Measurements from ENCODE around the gene ERP44. TPM values are rescaled to one million over a fixed set of nuclear protein-coding genes. Genes with fewer than 3 reads are reported as not detected.
A peak's percentile ranks its signal among the peaks of the same experiment; 100 is the strongest.

Gene ERP44
- total and polyA plus RNA-seq, 11 donors, result 7.9 to 21.6 (median 15.7) TPM

DNA sequence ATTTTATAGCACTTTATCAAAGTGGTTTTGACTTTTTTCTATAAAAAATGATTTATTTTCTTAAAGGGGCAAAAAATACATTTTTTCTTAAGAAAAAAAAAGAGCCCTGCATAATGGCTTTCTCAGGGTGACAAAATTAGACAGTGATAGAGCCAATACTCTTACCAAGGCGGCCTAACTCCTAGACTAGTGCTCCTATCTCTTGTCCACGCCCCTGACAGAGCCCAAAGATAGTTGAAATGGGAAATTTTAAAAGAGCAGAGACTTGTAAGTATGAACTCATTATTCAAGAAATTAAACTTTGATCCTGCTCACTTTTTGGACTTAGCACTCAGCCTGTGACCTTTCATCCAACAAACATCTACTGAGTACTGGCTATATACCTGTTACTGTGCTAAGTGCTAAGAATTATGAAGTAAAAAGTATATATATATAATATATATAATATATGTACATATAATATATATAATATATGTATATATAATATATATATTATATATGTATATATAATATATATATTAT lies 1.4 kb upstream of the ERP44 start:
- 42 to 69% (median 57%) methylated on average over 2 of the region's 2 CpGs for WGBS, 4 donors
- ATAC-seq (no peak), DNase-seq (no peak)
- Histone ChIP-seq H3K36me3 (peaks cover 0 to 33% (median 15%) of the 10 kb centered on the region in 9 donors), H3K9me3 (no peaks in the 10 kb centered on the region), H3K4me1 (peaks cover 0 to 38% (median 23%) of the 10 kb centered on the region in 12 donors), H3K27ac (peak overlapping the region in 11 of 12 donors; percentile 84 to 96 (median 90)), H3K27me3 (no peaks in the 10 kb centered on the region), H3K4me3 (peak overlapping the region in 10 of 12 donors; percentile 73 to 98 (median 87))
- TF ChIP-seq, protein P1, sequence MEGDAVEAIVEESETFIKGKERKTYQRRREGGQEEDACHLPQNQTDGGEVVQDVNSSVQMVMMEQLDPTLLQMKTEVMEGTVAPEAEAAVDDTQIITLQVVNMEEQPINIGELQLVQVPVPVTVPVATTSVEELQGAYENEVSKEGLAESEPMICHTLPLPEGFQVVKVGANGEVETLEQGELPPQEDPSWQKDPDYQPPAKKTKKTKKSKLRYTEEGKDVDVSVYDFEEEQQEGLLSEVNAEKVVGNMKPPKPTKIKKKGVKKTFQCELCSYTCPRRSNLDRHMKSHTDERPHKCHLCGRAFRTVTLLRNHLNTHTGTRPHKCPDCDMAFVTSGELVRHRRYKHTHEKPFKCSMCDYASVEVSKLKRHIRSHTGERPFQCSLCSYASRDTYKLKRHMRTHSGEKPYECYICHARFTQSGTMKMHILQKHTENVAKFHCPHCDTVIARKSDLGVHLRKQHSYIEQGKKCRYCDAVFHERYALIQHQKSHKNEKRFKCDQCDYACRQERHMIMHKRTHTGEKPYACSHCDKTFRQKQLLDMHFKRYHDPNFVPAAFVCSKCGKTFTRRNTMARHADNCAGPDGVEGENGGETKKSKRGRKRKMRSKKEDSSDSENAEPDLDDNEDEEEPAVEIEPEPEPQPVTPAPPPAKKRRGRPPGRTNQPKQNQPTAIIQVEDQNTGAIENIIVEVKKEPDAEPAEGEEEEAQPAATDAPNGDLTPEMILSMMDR (IDR thresholded peaks at IDR 0.05), result no peak
- no peak for TF ChIP-seq POLR2A (IDR thresholded peaks at IDR 0.05)
- intact Hi-C loops (cut with DNase I), result loop anchor here in 2 of 10 donors (10.0 kb wide), 2 partner anchors 65 to 115 kb away; no protein-coding TSS in a partner anchor

- H3K4me1 ChIP-seq, result peaks cover 0 to 40% (median 23%) of the 10 kb centered on the region in 12 donors
- peak in 3 of 4 donors; percentile 0 to 13 (median 8) for ATAC-seq
- TF ChIP-seq POLR2A (IDR thresholded peaks at IDR 0.05), result no peak
- TF ChIP-seq, protein P1 (IDR thresholded peaks at IDR 0.05), result no peak
- peaks cover 0 to 28% (median 10%) of the 10 kb centered on the region in 9 donors for H3K36me3 ChIP-seq
- 6 to 13% (median 8%) methylated on average over 10 of the region's 10 CpGs for WGBS, 4 donors
- H3K27ac ChIP-seq, result peak overlapping the region; percentile 56 to 96 (median 90)
- H3K27me3 ChIP-seq, result no peaks in the 10 kb centered on the region
- peak overlapping the region; percentile 57 to 98 (median 87) for H3K4me3 ChIP-seq
- DNase-seq, result peak in 4 of 5 donors; percentile 8 to 33 (median 26)
- H3K9me3 ChIP-seq, result no peaks in the 10 kb centered on the region
- intact Hi-C loops (cut with DNase I), result loop anchor here in 4 of 10 donors (5.0 to 10.0 kb wide), 5 partner anchors 65 to 1295 kb away; partner anchors contain the start of genes MRPL50 (in 1 of the 4) and ZNF189 (in 1 of the 4)
Observed at GRCh38 chr9:100099722-100100042, 882 bp upstream of the ERP44 start.

GRCh38 chr9:100098046-100098886 lies 534 bp downstream of the ERP44 start:
- peak; percentile 23 to 44 (median 28) for ATAC-seq
- H3K4me1 ChIP-seq, result peaks cover 0 to 50% (median 25%) of the 10 kb centered on the region in 12 donors
- no peaks in the 10 kb centered on the region for H3K9me3 ChIP-seq
- peaks cover 0 to 19% (median 0%) of the 10 kb centered on the region in 9 donors for H3K36me3 ChIP-seq
- H3K27ac ChIP-seq, result peak overlapping the region in 11 of 12 donors; percentile 84 to 96 (median 90)
- intact Hi-C loops (cut with DNase I), result loop anchor here in 4 of 10 donors (5.0 to 10.0 kb wide), 4 partner anchors 71 to 1297 kb away; partner anchors contain the start of genes MRPL50 (in 1 of the 4) and ZNF189 (in 1 of the 4)
- H3K4me3 ChIP-seq, result peak overlapping the region; percentile 57 to 98 (median 87)
- H3K27me3 ChIP-seq, result no peaks in the 10 kb centered on the region
- TF ChIP-seq, protein P1 (IDR thresholded peaks at IDR 0.05), result no peak
- TF ChIP-seq POLR2A (IDR thresholded peaks at IDR 0.05), result no peak
- DNase-seq, result peak in 4 of 5 donors; percentile 32 to 56 (median 42)
- 1 to 2% (median 1%) methylated on average over 23 to 37 of the region's 37 CpGs for WGBS, 4 donors
